ENCODE results near the gene MDC1. TPM values are rescaled to one million over a fixed set of nuclear protein-coding genes. Genes with fewer than 3 reads are reported as not detected.

The MDC1 gene
- total and polyA plus RNA-seq, 2 experiments from 2014 or later = 17.2 to 32.7 TPM

DNA sequence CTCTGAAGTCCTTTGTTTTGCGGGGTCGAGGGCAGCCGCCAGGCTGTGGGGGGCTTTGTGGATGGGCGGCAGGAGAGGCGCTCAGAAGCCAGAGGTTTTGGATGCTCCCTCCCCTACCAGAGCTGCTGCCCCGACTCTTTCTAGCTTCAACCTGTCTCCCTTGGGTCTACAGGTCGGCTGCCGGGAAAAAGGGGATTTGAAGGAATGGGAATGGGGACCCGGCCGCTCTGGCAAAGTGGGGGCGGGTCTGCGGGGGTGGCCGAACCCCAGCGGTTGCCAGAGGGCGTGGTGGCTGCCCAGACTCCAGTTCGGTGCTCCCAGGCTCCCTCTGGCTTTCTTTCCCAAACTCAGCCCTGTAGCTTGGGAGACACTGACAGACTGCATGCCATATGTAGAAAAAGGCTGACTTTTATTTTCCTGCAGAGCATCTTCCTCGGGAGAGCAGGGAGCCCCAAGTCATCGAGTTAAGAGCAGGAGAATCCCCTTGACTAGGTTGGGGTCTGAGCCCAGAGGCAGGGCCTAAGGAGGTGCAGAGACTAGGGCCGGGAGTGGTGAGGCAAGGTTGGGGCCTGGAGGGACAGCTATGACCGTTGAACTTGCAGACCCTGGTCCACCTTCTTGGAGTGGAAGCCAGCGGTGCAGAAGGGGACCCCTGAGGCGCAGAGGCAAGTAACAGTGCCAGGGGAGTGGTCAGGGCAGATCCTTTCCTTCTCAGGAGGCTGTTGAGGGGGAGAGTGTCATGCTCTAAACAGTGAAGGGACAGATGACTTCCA, 29.2 kb downstream of the MDC1 start:
- Histone ChIP-seq H3K9me2 (ENCODE audit: insufficient read depth) (no peaks in the 10 kb centered on the region), H3K4me1 (ENCODE audit: insufficient read depth) (peaks cover 45% of the 10 kb centered on the region), H3K27ac (ENCODE audit: low read depth) (peak overlapping the region; percentile 59), H3K79me2 (replicated peaks; ENCODE audit: insufficient read depth) (peaks cover 14% of the 10 kb centered on the region), H4K20me1 (replicated peaks; ENCODE audit: insufficient read depth) (no peaks in the 10 kb centered on the region), H2AFZ (peak overlapping the region; percentile 93), H3K4me3 (peak overlapping the region; percentile 99), H3F3A (replicated peaks; ENCODE audit: low read depth) (peaks cover 14% of the 10 kb centered on the region), H3K27me3 (ENCODE audit: insufficient read depth) (0 out of 2 replicates have a peak, but pooled peaks cover 5% of the 10 kb centered on the region), H3K4me2 (peak overlapping the region; percentile 98), H3K36me3 (ENCODE audit: insufficient read depth) (no peaks in the 10 kb centered on the region)
- peak; percentile 67 for DNase-seq (ENCODE audit: low spot score)
- H3K27me3 Mint-ChIP-seq (ENCODE audit: insufficient read depth, low read depth, poor library complexity) = peaks cover 38% of the 10 kb centered on the region
- H3K36me3 Mint-ChIP-seq (ENCODE audit: low read depth) = peaks cover 18% of the 10 kb centered on the region
- no peaks in the 10 kb centered on the region; the same call in 2 of the 3 replicates for H3K9me3 Mint-ChIP-seq
- peak; percentile 8 for ATAC-seq
- TF ChIP-seq POLR2AphosphoS5 (IDR thresholded peaks at IDR 0.05; ENCODE audit: low read depth) (0 out of 2 replicates have a peak, but pooled peaks have one; percentile 36), CREB1 (CRISPR knock-in tag; IDR thresholded peaks at IDR 0.05; ENCODE audit: low read depth) (no peak), CTCF (conservative IDR thresholded peaks at IDR 0.05; ENCODE audit: low read depth in 2 of 2) (peak in 1 of 2 experiments; percentile 39; a peak in 2 of 4 replicates)
- peak overlapping the region; percentile 81 for H3K4me3 Mint-ChIP-seq
- peaks cover 66% of the 10 kb centered on the region for H3K4me1 Mint-ChIP-seq
- peak overlapping the region; percentile 84; the same call in 1 of the 2 replicates for H3K27ac Mint-ChIP-seq

DNA sequence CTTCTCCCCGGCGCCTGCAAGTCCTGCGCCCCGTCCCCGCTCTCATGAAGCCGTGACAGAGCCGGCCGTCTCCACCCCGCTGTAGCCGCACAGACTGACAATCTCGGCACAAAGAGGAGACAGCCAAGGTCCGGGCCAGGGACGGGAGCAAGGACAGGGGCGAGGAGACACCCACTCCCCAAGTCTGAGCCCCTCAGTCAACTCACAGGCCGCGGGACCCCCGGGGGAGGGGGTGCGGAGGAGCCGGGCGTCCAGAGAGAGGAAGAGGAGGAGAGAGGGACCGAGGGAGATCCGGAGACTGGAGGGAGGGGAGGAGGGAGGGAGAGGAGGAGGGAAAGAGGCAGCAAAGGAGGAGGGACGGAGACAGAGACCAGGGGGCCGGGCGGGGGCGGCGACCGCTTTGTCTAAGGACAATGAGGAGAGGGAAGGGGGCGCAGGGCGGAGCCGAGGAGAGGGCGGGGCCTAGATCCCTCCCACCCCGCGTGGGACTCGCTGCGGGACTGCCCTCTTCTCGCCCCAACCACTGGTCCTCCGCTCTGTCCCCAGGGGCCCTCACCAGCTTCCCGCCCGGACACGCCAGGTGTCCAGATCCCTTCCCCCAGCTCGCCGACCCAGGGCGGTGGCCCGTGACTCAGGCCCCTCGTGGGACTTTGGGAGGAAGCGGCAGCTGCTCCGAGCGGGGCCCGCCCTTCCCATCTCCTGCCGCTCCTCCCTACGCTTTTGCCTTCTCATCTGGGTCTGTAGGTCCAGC, 30.0 kb downstream of the MDC1 start:
- no peaks in the 10 kb centered on the region; the same call in 2 of the 3 replicates for H3K9me3 Mint-ChIP-seq
- H3K27ac Mint-ChIP-seq = peak overlapping the region; percentile 84; the same call in 1 of the 2 replicates
- H3K79me2 ChIP-seq (replicated peaks; ENCODE audit: insufficient read depth) = peaks cover 19% of the 10 kb centered on the region
- H3K27ac ChIP-seq (ENCODE audit: low read depth) = peak overlapping the region; percentile 59; the same call in 1 of the 2 replicates
- TF ChIP-seq CREB1 (CRISPR knock-in tag; IDR thresholded peaks at IDR 0.05; ENCODE audit: low read depth) (0 out of 2 replicates have a peak, but pooled peaks have one; percentile 5), EZH2 (IDR thresholded peaks at IDR 0.05; ENCODE audit: low read depth, unreplicated experiment) (no peak), STAT1 (IDR thresholded peaks at IDR 0.05; ENCODE audit: unreplicated experiment) (no peak), POLR2AphosphoS5 (IDR thresholded peaks at IDR 0.05; ENCODE audit: low read depth) (peak; percentile 62), CTCF (conservative IDR thresholded peaks at IDR 0.05; ENCODE audit: low read depth in 2 of 2) (no peak)
- H2AFZ ChIP-seq = peak overlapping the region; percentile 94
- peaks cover 53% of the 10 kb centered on the region for H3K4me1 ChIP-seq (ENCODE audit: insufficient read depth)
- 0 out of 2 replicates have a peak, but pooled peaks cover 5% of the 10 kb centered on the region for H3K27me3 ChIP-seq (ENCODE audit: insufficient read depth)
- peaks cover 71% of the 10 kb centered on the region for H3K4me1 Mint-ChIP-seq
- peak; percentile 31 for ATAC-seq
- peak overlapping the region; percentile 99 for H3K4me3 ChIP-seq
- H3K36me3 ChIP-seq (ENCODE audit: insufficient read depth) = no peaks in the 10 kb centered on the region
- H4K20me1 ChIP-seq (replicated peaks; ENCODE audit: insufficient read depth) = no peaks in the 10 kb centered on the region
- peak overlapping the region; percentile 98 for H3K4me2 ChIP-seq
- H3K36me3 Mint-ChIP-seq (ENCODE audit: low read depth) = peaks cover 18% of the 10 kb centered on the region
- peak overlapping the region; percentile 81 for H3K4me3 Mint-ChIP-seq
- DNase-seq (ENCODE audit: low spot score) = peak; percentile 84
- H3F3A ChIP-seq (replicated peaks; ENCODE audit: low read depth) = peaks cover 17% of the 10 kb centered on the region
- H3K9me2 ChIP-seq (ENCODE audit: insufficient read depth) = no peaks in the 10 kb centered on the region
- peaks cover 37% of the 10 kb centered on the region for H3K27me3 Mint-ChIP-seq (ENCODE audit: insufficient read depth, low read depth, poor library complexity)
